K562 (cell line): ENCODE results near the gene SLC39A11. TPM values are rescaled to one million over a fixed set of nuclear protein-coding genes. Genes with fewer than 3 reads are reported as not detected.

Source experiments
- ATAC-seq: fragments of 200-7000 bp; cut with Tn5 transposase; 3 replicates; pipeline ENCODE4 v1.9.1; 2020; ENCODE audit warnings: moderate library complexity
- BruUV-seq: library from RNA; stranded (reverse); fragments of 400-500 nt; replicated peaks from 2 replicates; lab custom pipeline; 2021; lab: Mats Ljungman, UMichigan
- CTCF ChIA-PET: fragments of 300-600 bp; formaldehyde crosslinking; extraction: SDS; loops from one replicate; lab custom pipeline; 2021; ENCODE audit warnings: low intra/inter-chr PET ratio; lab: Yijun Ruan, JAX
- POLR2A ChIA-PET: fragments of 300-600, 350-650 bp; sonication (Branson Sonifier 250); formaldehyde crosslinking; extraction: SDS; loops from one replicate; lab custom pipeline; 2021; ENCODE audit warnings: antibody characterized with exemption, inconsistent platforms; lab: Yijun Ruan, JAX
- DNase-seq, 4 experiments: peaks; one replicate each; pipeline versions ENCODE4 v3.0.0 to v3.0.0-alpha.2; 2011 to 2018; ENCODE audit warnings: low spot score in 3 of 4, mixed read lengths in 3 of 4; ENCODE audit errors: extremely low read depth in 1 of 4
- FAIRE-seq: peaks from 2 replicates; lab custom pipeline; 2011; peaks lifted over from hg19 to GRCh38; lab: Jason Lieb, UNC
- H2AFZ ChIP-seq: 2 replicates; pipeline ENCODE4 v1.6.0; 2011; ENCODE audit warnings: low read depth, low read length, control low read depth, inconsistent platforms
- H3K27ac ChIP-seq: fragments of 200-600 bp; 3 replicates; pipeline ENCODE4 v1.8.0; 2011; ENCODE audit warnings: low read depth, mild to moderate bottlenecking, control low read depth, inconsistent platforms, low read length, moderate library complexity, mixed read lengths; ENCODE audit errors: extremely low read depth
- H3K27me3 ChIP-seq, 2 experiments: fragments of 300-600 bp in 1 of 2; 2 replicates in 1 of 2; 3 replicates in 1 of 2; pipeline versions ENCODE4 v1.6.0 to v1.8.0; 2011; ENCODE audit warnings: inconsistent platforms in 2 of 2, low read length in 2 of 2, mild to moderate bottlenecking in 1 of 2, mixed read lengths in 1 of 2, moderate library complexity in 1 of 2; ENCODE audit not compliant: control insufficient read depth in 2 of 2, insufficient read depth in 2 of 2
- H3K36me3 ChIP-seq: fragments of 300-600 bp; 3 replicates; pipeline ENCODE4 v1.8.0; 2011; ENCODE audit warnings: mild to moderate bottlenecking, low read length, inconsistent platforms; ENCODE audit not compliant: control insufficient read depth, insufficient read depth
- H3K4me1 ChIP-seq, 2 experiments: fragments of 200-600 bp in 1 of 2; replicated peaks in 1 of 2; 2 replicates in 1 of 2; 3 replicates in 1 of 2; pipeline versions ENCODE4 v1.5.1 to v1.8.0; 2011; ENCODE audit warnings: inconsistent platforms in 2 of 2, low read length in 2 of 2, mild to moderate bottlenecking in 1 of 2, mixed read lengths in 1 of 2, moderate library complexity in 1 of 2; ENCODE audit not compliant: control insufficient read depth in 2 of 2, insufficient read depth in 2 of 2
- H3K4me2 ChIP-seq: 2 replicates; pipeline ENCODE4 v1.6.1; 2011; ENCODE audit warnings: low read length, control low read depth, inconsistent platforms, mixed read lengths; ENCODE audit not compliant: insufficient read depth
- H3K4me3 ChIP-seq: fragments of 200-600 bp; sonication (generic), shearing (Covaris generic); 2 replicates; pipeline ENCODE4 v1.5.1; 2016; ENCODE audit warnings: control low read depth, inconsistent platforms
- H3K79me2 ChIP-seq: fragments of 200-600 bp; 3 replicates; pipeline ENCODE4 v1.8.0; 2011; ENCODE audit warnings: low read length, inconsistent platforms; ENCODE audit not compliant: control insufficient read depth, insufficient read depth
- H3K9ac ChIP-seq, 2 experiments: 2 replicates each; pipeline versions ENCODE4 v1.6.0 to v1.6.1; 2011; ENCODE audit warnings: low read depth in 2 of 2, low read length in 2 of 2, control low read depth in 1 of 2, inconsistent platforms in 1 of 2, mild to moderate bottlenecking in 1 of 2, mixed read lengths in 1 of 2; ENCODE audit not compliant: insufficient read depth in 1 of 2
- H3K9me1 ChIP-seq: one replicate; pipeline ENCODE4 v1.6.0; 2011; ENCODE audit warnings: inconsistent platforms, mild to moderate bottlenecking, low read length, moderate library complexity; ENCODE audit not compliant: control insufficient read depth, insufficient read depth
- H3K9me3 ChIP-seq: replicated peaks from 2 replicates; pipeline ENCODE4 v1.5.1; 2011; ENCODE audit warnings: low read depth, low read length, inconsistent platforms; ENCODE audit not compliant: control insufficient read depth, insufficient read depth
- H4K20me1 ChIP-seq: replicated peaks from 2 replicates; pipeline ENCODE4 v1.6.1; 2011; ENCODE audit warnings: low read length, inconsistent platforms, mixed read lengths; ENCODE audit not compliant: control insufficient read depth, insufficient read depth
- EP400 ChIP-seq: fragments of 450-650 bp; IDR thresholded peaks from 2 replicates; pipeline ENCODE4 v1.6.1; 2017; ENCODE audit warnings: antibody characterized with exemption, mild to moderate bottlenecking, moderate library complexity
- FOS ChIP-seq: IDR thresholded peaks from 3 replicates; pipeline ENCODE4 v1.6.1; 2011; ENCODE audit not compliant: insufficient read length; ENCODE audit errors: extremely low read depth
- GATAD2B ChIP-seq: fragments of 450-650 bp; IDR thresholded peaks from 2 replicates; pipeline ENCODE4 v1.6.1; 2017; ENCODE audit warnings: mild to moderate bottlenecking, borderline replicate concordance
- HLTF ChIP-seq: fragments of 450-650 bp; IDR thresholded peaks from 2 replicates; pipeline ENCODE4 v1.6.1; 2016
- LEF1 ChIP-seq: fragments of 450-650 bp; IDR thresholded peaks from 2 replicates; pipeline ENCODE4 v1.6.1; 2016; ENCODE audit warnings: mild to moderate bottlenecking
- ZFP36 ChIP-seq: fragments of 150-350 bp; IDR thresholded peaks from 2 replicates; pipeline ENCODE4 v1.6.1; 2018; ENCODE audit warnings: low read length, low read depth; ENCODE audit not compliant: partially characterized antibody
- WGBS: fragments of 100-300 bp; shearing (Covaris generic); methylation state at CpG from one replicate; pipeline ENCODE4 v1.1.6; 2016; ENCODE audit warnings: low coverage, mixed read lengths; ENCODE audit not compliant: insufficient coverage; ENCODE audit errors: missing lambda C conversion rate; 5-methylcytosine and 5-hydroxymethylcytosine counted together
- in situ Hi-C: fragments of 300-500 bp; cut with MboI; formaldehyde crosslinking; loops from 4 replicates; pipeline ENCODE4 v1.15.0; 2018; ENCODE audit warnings: inconsistent platforms, mixed read lengths
- intact Hi-C: fragments of 100-400 bp; cut with micrococcal nuclease; formaldehyde crosslinking; loops from 2 replicates; pipeline ENCODE4 v1.14.2; 2022
- polyA plus RNA-seq, 8 experiments: library from polyadenylated mRNA; depleted of rRNA in 4 of 8; stranded (reverse) in 5 of 8; unstranded in 3 of 8; fragments of >200 nt; fragmentation: Nextera tagmentation in 2 of 8; fragmentation: Illumina TruSeq in 1 of 8; extraction: Ambion mirVana in 2 of 8; extraction: Trizol in 1 of 8; gene quantifications; 2 replicates each; pipeline versions ENCODE4 v1.2.1 to v1.2.3, GENCODE V29; 2011 to 2014; ENCODE audit warnings: inconsistent platforms in 1 of 8, missing spikeins in 1 of 8
- total RNA-seq, 7 experiments: library from RNA; depleted of rRNA in 6 of 7; stranded (reverse); fragments of >200 nt in 6 of 7; fragmentation: Illumina TruSeq in 2 of 7; extraction: Trizol in 2 of 7; gene quantifications; 2 replicates each; pipeline versions ENCODE4 v1.2.1 to v1.2.3, GENCODE V29; 2011 to 2021; ENCODE audit warnings: low replicate concordance in 1 of 7
- TF ChIP-seq, protein P1 (sequence below): sonication (generic); formaldehyde crosslinking; IDR thresholded peaks from 2 replicates; pipeline ENCODE4 v1.8.0; 2022; ENCODE audit warnings: mild to moderate bottlenecking, missing genetic modification reagents

The SLC39A11 gene
- total and polyA plus RNA-seq, 9 of the 15 experiments (the other 6 are each of a cell fraction or from before 2014, with no cell fraction given), result 10.5 to 26.4 (median 13.4) TPM

GRCh38 chr17:72969293-72969906, 123.1 kb downstream of the SLC39A11 start:
- ChIA-PET POLR2A (no interaction called here), CTCF (no interaction called here)
- no peak for TF ChIP-seq HLTF
- TF ChIP-seq, protein P1, sequence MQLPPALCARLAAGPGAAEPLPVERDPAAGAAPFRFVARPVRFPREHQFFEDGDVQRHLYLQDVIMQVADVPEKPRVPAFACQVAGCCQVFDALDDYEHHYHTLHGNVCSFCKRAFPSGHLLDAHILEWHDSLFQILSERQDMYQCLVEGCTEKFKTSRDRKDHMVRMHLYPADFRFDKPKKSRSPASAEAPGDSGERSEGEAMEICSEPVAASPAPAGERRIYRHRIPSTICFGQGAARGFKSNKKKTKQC (CRISPR knock-in tag), result no peak
- TF ChIP-seq EP400, result no peak
- no peak for TF ChIP-seq FOS
- TF ChIP-seq GATAD2B, result no peak
- TF ChIP-seq LEF1, result no peak
- no peak for TF ChIP-seq ZFP36
- no TSS peak for BruUV-seq
- H3K4me2 ChIP-seq, result no peak overlapping the region
- ATAC-seq (no peak), DNase-seq (no peak), FAIRE-seq (no peak)
- no peak overlapping the region for H2AFZ ChIP-seq
- 55% methylated on average over 5 of the region's 5 CpGs for WGBS
- H3K9ac ChIP-seq, result no peak overlapping the region
- no peaks in the 10 kb centered on the region for H3K9me3 ChIP-seq
- in situ Hi-C loops, result no loop called here
- H3K27ac ChIP-seq, result no peak overlapping the region
- no peaks in the 10 kb centered on the region for H3K27me3 ChIP-seq
- no peaks in the 10 kb centered on the region for H4K20me1 ChIP-seq
- H3K4me1 ChIP-seq, result no peaks in the 10 kb centered on the region; a peak in 1 of 5 replicates
- no peak overlapping the region for H3K4me3 ChIP-seq
- no peaks in the 10 kb centered on the region for H3K9me1 ChIP-seq
- H3K36me3 ChIP-seq, result no peaks in the 10 kb centered on the region
- H3K79me2 ChIP-seq, result no peaks in the 10 kb centered on the region
- intact Hi-C loops, result no loop called here
